K562 (cell line): ENCODE measurements around the gene COL28A1. TPM values are rescaled to one million over a fixed set of nuclear protein-coding genes. Genes with fewer than 3 reads are reported as not detected.
A peak's percentile ranks its signal among the peaks of the same experiment; 100 is the strongest.

Source experiments
- GTF2F1 ChIP-seq: IDR thresholded peaks from 2 replicates; pipeline ENCODE4 v1.6.1; 2011; ENCODE audit warnings: low read depth, low read length, improper control_type of control experiment
- NUFIP1 ChIP-seq: fragments of 450-650 bp; IDR thresholded peaks from 2 replicates; pipeline ENCODE4 v1.6.1; 2018; ENCODE audit not compliant: partially characterized antibody
- SIN3B ChIP-seq: fragments of 450-650 bp; IDR thresholded peaks from 2 replicates; pipeline ENCODE4 v1.6.1; 2017; ENCODE audit warnings: low read depth, mild to moderate bottlenecking, moderate library complexity
- SREBF2 ChIP-seq: sonication (generic); formaldehyde crosslinking; IDR thresholded peaks from 2 replicates; pipeline ENCODE4 v1.4.0; 2020; ENCODE audit warnings: mild to moderate bottlenecking, missing genetic modification reagents
- polyA plus RNA-seq, 8 experiments: library from polyadenylated mRNA; depleted of rRNA in 4 of 8; stranded (reverse) in 5 of 8; unstranded in 3 of 8; fragments of >200 nt; fragmentation: Nextera tagmentation in 2 of 8; fragmentation: Illumina TruSeq in 1 of 8; extraction: Ambion mirVana in 2 of 8; extraction: Trizol in 1 of 8; gene quantifications; 2 replicates each; pipeline versions ENCODE4 v1.2.1 to v1.2.3, GENCODE V29; 2011 to 2014; ENCODE audit warnings: inconsistent platforms in 1 of 8, missing spikeins in 1 of 8
- total RNA-seq, 7 experiments: library from RNA; depleted of rRNA in 6 of 7; stranded (reverse); fragments of >200 nt in 6 of 7; fragmentation: Illumina TruSeq in 2 of 7; extraction: Trizol in 2 of 7; gene quantifications; 2 replicates each; pipeline versions ENCODE4 v1.2.1 to v1.2.3, GENCODE V29; 2011 to 2021; ENCODE audit warnings: low replicate concordance in 1 of 7
- TF ChIP-seq, protein P1 (sequence below), 2 experiments: fragments of 450-650 bp; IDR thresholded peaks; 2 replicates each; pipeline ENCODE4 v1.6.1; 2016; ENCODE audit warnings: mild to moderate bottlenecking in 2 of 2, borderline replicate concordance in 1 of 2, low read depth in 1 of 2, moderate library complexity in 1 of 2
- TF ChIP-seq, protein P2 (sequence below), 2 experiments: fragments of 450-650 bp in 1 of 2; sonication (generic) in 1 of 2; formaldehyde crosslinking in 1 of 2; IDR thresholded peaks; 2 replicates each; pipeline versions ENCODE4 v1.7.1 to v1.9.0; 2016 to 2022; ENCODE audit warnings: inconsistent platforms in 1 of 2, mild to moderate bottlenecking in 1 of 2, missing genetic modification reagents in 1 of 2

Gene COL28A1
- total and polyA plus RNA-seq, 9 of the 15 experiments (the other 6 are each of a cell fraction or from before 2014, with no cell fraction given), result 0.03 to 0.13 (median 0.05) TPM; not detected in 3

DNA sequence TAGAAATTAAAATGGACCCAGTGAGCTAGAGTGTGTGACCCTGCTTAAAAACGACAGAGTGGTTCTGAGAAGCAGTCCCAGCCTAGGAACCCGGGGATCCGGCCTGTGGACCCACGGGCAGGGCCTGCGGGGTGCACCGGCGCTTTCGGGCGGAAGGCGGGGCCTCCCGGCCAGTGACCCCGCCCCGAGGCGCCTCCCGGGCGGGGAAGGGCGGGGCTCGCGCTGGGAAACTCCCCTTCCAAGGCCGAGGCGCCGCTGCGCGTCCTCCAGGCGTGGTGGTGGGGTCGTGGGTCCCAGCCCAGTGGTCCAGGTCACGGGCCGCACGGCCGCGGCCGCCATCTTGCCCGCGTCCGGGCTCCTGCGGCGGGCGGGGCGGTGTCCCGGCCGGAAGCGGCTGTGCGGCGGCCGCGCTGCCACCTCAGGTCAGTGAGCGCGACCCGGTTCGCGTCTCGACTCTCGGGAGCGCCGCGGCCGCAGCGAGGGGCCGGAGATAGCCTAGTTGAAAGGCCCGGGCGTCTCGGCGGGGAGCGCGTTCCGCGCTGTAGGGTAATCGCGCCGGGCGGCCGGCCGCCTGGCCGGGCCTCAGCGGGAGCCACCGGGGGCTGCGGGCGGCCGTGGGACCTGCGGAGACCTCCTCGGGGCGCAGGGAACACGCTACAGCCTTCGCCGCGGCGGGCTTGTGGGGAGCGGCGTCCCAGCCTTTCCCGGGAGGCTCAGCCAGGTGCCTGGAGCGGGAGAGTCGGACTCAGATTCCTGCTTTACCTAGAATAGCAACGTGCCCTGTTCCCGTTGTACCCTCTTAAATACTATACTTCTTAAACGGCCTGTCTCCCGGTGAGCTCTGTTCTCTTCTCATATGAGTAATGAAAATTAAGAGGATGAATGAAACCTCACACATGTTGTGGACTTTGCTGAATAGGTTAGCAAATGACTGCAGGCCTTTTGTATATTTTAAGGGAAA, 31.3 kb upstream of the COL28A1 start, which contains the start of gene MIOS (continued):
- TF ChIP-seq, protein P1, sequence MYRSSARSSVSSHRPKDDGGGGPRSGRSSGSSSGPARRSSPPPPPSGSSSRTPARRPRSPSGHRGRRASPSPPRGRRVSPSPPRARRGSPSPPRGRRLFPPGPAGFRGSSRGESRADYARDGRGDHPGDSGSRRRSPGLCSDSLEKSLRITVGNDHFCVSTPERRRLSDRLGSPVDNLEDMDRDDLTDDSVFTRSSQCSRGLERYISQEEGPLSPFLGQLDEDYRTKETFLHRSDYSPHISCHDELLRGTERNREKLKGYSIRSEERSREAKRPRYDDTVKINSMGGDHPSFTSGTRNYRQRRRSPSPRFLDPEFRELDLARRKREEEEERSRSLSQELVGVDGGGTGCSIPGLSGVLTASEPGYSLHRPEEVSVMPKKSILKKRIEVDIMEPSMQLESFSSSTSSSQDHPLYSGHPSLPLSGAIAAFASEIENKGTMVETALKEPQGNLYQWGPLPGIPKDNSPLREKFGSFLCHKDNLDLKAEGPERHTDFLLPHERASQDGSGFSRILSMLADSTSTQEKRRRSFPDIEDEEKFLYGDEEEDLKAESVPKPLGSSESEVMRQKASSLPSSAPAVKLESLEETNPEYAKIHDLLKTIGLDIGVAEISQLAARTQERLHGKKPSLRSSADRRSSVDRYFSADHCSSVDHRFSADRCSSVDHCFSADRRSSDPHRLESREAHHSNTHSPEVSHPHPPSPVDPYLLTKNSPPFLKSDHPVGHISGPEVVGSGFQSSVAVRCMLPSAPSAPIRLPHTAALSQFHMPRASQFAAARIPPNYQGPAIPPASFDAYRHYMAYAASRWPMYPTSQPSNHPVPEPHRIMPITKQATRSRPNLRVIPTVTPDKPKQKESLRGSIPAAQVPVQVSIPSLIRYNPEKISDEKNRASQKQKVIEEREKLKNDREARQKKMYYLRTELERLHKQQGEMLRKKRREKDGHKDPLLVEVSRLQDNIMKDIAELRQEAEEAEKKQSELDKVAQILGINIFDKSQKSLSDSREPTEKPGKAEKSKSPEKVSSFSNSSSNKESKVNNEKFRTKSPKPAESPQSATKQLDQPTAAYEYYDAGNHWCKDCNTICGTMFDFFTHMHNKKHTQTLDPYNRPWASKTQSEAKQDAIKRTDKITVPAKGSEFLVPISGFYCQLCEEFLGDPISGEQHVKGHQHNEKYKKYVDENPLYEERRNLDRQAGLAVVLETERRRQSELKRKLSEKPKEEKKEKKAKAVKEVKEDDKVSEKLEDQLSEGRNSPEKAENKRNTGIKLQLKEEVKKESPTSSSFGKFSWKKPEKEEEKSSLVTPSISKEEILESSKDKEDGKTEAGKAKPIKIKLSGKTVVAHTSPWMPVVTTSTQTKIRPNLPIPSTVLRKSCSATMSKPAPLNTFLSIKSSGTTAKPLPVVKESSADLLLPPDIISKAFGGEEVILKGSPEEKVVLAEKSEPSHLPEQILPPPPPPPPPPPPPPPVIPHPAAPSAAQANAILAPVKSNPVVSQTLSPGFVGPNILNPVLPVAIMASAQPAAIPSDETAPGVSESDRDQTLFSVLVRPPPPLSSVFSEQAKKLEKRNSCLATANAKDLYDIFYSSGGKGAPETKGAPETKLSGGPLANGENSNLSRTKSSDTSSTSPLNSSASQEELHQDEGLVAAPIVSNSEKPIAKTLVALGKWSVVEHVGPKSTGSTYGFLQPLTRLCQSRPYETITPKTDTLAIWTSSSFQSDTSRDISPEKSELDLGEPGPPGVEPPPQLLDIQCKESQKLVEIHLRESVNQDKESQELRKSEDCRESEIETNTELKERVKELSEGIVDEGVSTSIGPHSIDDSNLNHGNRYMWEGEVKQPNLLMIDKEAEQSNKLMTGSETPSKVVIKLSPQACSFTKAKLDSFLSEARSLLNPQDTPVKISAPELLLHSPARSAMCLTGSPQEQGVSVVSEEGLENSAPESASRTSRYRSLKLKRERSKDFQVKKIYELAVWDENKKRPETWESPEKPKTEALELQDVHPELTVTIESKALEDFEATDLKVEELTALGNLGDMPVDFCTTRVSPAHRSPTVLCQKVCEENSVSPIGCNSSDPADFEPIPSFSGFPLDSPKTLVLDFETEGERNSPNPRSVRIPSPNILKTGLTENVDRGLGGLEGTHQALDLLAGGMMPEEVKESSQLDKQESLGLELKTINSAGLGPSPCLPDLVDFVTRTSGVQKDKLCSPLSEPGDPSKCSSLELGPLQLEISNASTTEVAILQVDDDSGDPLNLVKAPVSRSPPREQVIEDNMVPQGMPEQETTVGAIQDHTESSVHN (IDR thresholded peaks at IDR 0.05; ENCODE audit: borderline replicate concordance in 1 of 2, low read depth in 1 of 2), result no peak
- TF ChIP-seq, protein P2, sequence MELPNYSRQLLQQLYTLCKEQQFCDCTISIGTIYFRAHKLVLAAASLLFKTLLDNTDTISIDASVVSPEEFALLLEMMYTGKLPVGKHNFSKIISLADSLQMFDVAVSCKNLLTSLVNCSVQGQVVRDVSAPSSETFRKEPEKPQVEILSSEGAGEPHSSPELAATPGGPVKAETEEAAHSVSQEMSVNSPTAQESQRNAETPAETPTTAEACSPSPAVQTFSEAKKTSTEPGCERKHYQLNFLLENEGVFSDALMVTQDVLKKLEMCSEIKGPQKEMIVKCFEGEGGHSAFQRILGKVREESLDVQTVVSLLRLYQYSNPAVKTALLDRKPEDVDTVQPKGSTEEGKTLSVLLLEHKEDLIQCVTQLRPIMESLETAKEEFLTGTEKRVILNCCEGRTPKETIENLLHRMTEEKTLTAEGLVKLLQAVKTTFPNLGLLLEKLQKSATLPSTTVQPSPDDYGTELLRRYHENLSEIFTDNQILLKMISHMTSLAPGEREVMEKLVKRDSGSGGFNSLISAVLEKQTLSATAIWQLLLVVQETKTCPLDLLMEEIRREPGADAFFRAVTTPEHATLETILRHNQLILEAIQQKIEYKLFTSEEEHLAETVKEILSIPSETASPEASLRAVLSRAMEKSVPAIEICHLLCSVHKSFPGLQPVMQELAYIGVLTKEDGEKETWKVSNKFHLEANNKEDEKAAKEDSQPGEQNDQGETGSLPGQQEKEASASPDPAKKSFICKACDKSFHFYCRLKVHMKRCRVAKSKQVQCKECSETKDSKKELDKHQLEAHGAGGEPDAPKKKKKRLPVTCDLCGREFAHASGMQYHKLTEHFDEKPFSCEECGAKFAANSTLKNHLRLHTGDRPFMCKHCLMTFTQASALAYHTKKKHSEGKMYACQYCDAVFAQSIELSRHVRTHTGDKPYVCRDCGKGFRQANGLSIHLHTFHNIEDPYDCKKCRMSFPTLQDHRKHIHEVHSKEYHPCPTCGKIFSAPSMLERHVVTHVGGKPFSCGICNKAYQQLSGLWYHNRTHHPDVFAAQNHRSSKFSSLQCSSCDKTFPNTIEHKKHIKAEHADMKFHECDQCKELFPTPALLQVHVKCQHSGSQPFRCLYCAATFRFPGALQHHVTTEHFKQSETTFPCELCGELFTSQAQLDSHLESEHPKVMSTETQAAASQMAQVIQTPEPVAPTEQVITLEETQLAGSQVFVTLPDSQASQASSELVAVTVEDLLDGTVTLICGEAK (IDR thresholded peaks at IDR 0.05), result peak; percentile 78
- TF ChIP-seq, protein P2 (CRISPR knock-in tag; IDR thresholded peaks at IDR 0.05), result no peak
- TF ChIP-seq GTF2F1 (no peak), SIN3B (peak; percentile 75), NUFIP1 (no peak), SREBF2 (CRISPR knock-in tag) (no peak)
